MCF 10A (cell line): ENCODE data around the gene RAB29. TPM values are rescaled to one million over a fixed set of nuclear protein-coding genes. Genes with fewer than 3 reads are reported as not detected.

Source experiments
- BruUV-seq: library from RNA; stranded (reverse); fragments of 400-500 nt; replicated peaks from 2 replicates; lab custom pipeline; 2021; lab: Mats Ljungman, UMichigan
- CTCF ChIA-PET: fragments of 300-600 bp; sonication (Branson Sonifier 250); formaldehyde crosslinking; extraction: SDS; loops from one replicate; lab custom pipeline; 2021; ENCODE audit warnings: antibody characterized with exemption, inconsistent platforms; lab: Yijun Ruan, JAX
- POLR2A ChIA-PET: fragments of 300-600, 350-650 bp; sonication (Branson Sonifier 250); formaldehyde crosslinking; extraction: SDS; loops from one replicate; lab custom pipeline; 2020; ENCODE audit warnings: antibody characterized with exemption, inconsistent platforms; lab: Yijun Ruan, JAX
- DNase-seq: peaks from one replicate; pipeline ENCODE4 v3.0.0-alpha.2; 2018; ENCODE audit not compliant: unreplicated experiment
- H3K27ac Mint-ChIP-seq: one replicate; pipeline ENCODE4 v1.8.0; 2022; ENCODE audit warnings: mild to moderate bottlenecking, low read depth, mixed read lengths; ENCODE audit not compliant: unreplicated experiment
- H3K27me3 Mint-ChIP-seq: one replicate; pipeline ENCODE4 v1.8.0; 2022; ENCODE audit warnings: mixed read lengths; ENCODE audit not compliant: insufficient read depth, unreplicated experiment
- H3K36me3 Mint-ChIP-seq: one replicate; pipeline ENCODE4 v1.8.0; 2022; ENCODE audit warnings: mild to moderate bottlenecking, moderate library complexity, mixed read lengths; ENCODE audit not compliant: insufficient read depth, unreplicated experiment
- H3K4me1 Mint-ChIP-seq: one replicate; pipeline ENCODE4 v1.8.0; 2022; ENCODE audit warnings: mixed read lengths; ENCODE audit not compliant: insufficient read depth, unreplicated experiment
- H3K4me3 Mint-ChIP-seq: one replicate; pipeline ENCODE4 v1.8.0; 2022; ENCODE audit warnings: mild to moderate bottlenecking, moderate library complexity, mixed read lengths; ENCODE audit not compliant: unreplicated experiment
- H3K9me3 Mint-ChIP-seq: one replicate; pipeline ENCODE4 v1.8.0; 2022; ENCODE audit warnings: mixed read lengths; ENCODE audit not compliant: unreplicated experiment
- CTCF ChIP-seq: fragments of 200-600 bp; IDR thresholded peaks from one replicate; pipeline ENCODE4 v1.8.0; 2022; ENCODE audit warnings: antibody characterized with exemption, mild to moderate bottlenecking; ENCODE audit not compliant: unreplicated experiment
- intact Hi-C: fragments of 100-400 bp; cut with micrococcal nuclease; formaldehyde crosslinking; loops from 2 replicates; pipeline ENCODE4 v1.14.1; 2022
- total RNA-seq: library from RNA; stranded (reverse); gene quantifications from 2 replicates; pipeline ENCODE4 v1.2.3, GENCODE V29; 2022

The RAB29 gene
- total RNA-seq, 1 experiment from 2014 or later: 33.6 TPM

- H3K27ac Mint-ChIP-seq: no peak overlapping the region
- POLR2A ChIA-PET: no interaction called here
- no TSS peak for BruUV-seq
- CTCF ChIA-PET: interaction anchor here (9.2 to 10.4 kb wide), 2 partner anchors 108 to 183 kb away, joined by 75 to 174 read pairs; no protein-coding TSS in a partner anchor
- H3K4me3 Mint-ChIP-seq: no peak overlapping the region
- H3K4me1 Mint-ChIP-seq: peaks cover 5% of the 10 kb centered on the region
- no peak for DNase-seq
- H3K9me3 Mint-ChIP-seq: no peaks in the 10 kb centered on the region
- TF ChIP-seq CTCF: no peak
- H3K36me3 Mint-ChIP-seq: peaks cover 13% of the 10 kb centered on the region
- intact Hi-C loops: no loop called here
- no peaks in the 10 kb centered on the region for H3K27me3 Mint-ChIP-seq
Measured at GRCh38 chr1:205798577-205798976, 23.3 kb upstream of the RAB29 start.

- H3K27ac Mint-ChIP-seq: no peak overlapping the region
- peaks cover 5% of the 10 kb centered on the region for H3K4me1 Mint-ChIP-seq
- no peak for TF ChIP-seq CTCF
- no peaks in the 10 kb centered on the region for H3K9me3 Mint-ChIP-seq
- BruUV-seq: no TSS peak
- peaks cover 18% of the 10 kb centered on the region for H3K36me3 Mint-ChIP-seq
- intact Hi-C loops: no loop called here
- no peak overlapping the region for H3K4me3 Mint-ChIP-seq
- no peak for DNase-seq
- ChIA-PET CTCF (interaction anchor here (0.7 to 10.4 kb wide), 5 partner anchors 14 to 184 kb away, joined by 3 to 174 read pairs (median 10); no protein-coding TSS in a partner anchor), POLR2A (interaction anchor here (1.2 kb wide), 1 partner anchor 14 kb away, joined by 3 read pairs; no protein-coding TSS in a partner anchor)
- H3K27me3 Mint-ChIP-seq: no peaks in the 10 kb centered on the region
Measured at GRCh38 chr1:205797168-205797567, 21.9 kb upstream of the RAB29 start.

- intact Hi-C loops: loop anchor here (5.0 kb wide), 1 partner anchor 137 kb away; no protein-coding TSS in a partner anchor
- Mint-ChIP-seq H3K4me3 (no peak overlapping the region), H3K36me3 (peaks cover 24% of the 10 kb centered on the region), H3K9me3 (no peaks in the 10 kb centered on the region), H3K4me1 (peaks cover 5% of the 10 kb centered on the region), H3K27ac (no peak overlapping the region), H3K27me3 (no peaks in the 10 kb centered on the region)
- ChIA-PET CTCF (interaction anchor here (0.9 to 10.4 kb wide), 10 partner anchors 13 to 312 kb away, joined by 3 to 174 read pairs (median 40); partner anchors contain the start of gene SLC41A1), POLR2A (interaction anchor here (0.7 to 1.4 kb wide), 3 partner anchors 109 to 327 kb away, joined by 3 to 4 read pairs (median 3); no protein-coding TSS in a partner anchor)
- no peak for DNase-seq
- no TSS peak for BruUV-seq
- no peak for TF ChIP-seq CTCF
Measured at GRCh38 chr1:205794011-205794730, 18.9 kb upstream of the RAB29 start.

- H3K27me3 Mint-ChIP-seq: no peaks in the 10 kb centered on the region
- H3K4me3 Mint-ChIP-seq: no peak overlapping the region
- TF ChIP-seq CTCF: no peak
- peaks cover 24% of the 10 kb centered on the region for H3K36me3 Mint-ChIP-seq
- BruUV-seq: no TSS peak
- ChIA-PET POLR2A (interaction anchor here (0.7 to 1.2 kb wide), 4 partner anchors 60 to 328 kb away, joined by 3 read pairs; partner anchors contain the start of gene ELK4), CTCF (interaction anchor here (0.6 to 10.4 kb wide), 20 partner anchors 8 to 1112 kb away, joined by 3 to 174 read pairs (median 8); partner anchors contain the start of gene SLC41A1)
- intact Hi-C loops: loop anchor here (5.0 kb wide), 1 partner anchor 136 kb away; no protein-coding TSS in a partner anchor
- no peaks in the 10 kb centered on the region for H3K9me3 Mint-ChIP-seq
- peak overlapping the region; percentile 8 for H3K27ac Mint-ChIP-seq
- DNase-seq: no peak
- H3K4me1 Mint-ChIP-seq: no peaks in the 10 kb centered on the region
Measured at GRCh38 chr1:205792961-205793673, 17.8 kb upstream of the RAB29 start.
